Thymus (tissue), 11 donors: ENCODE measurements around the gene DGLUCY. TPM values are rescaled to one million over a fixed set of nuclear protein-coding genes. Genes with fewer than 3 reads are reported as not detected.
"Not testable (repeated sequence)": the region's sequence is repeated elsewhere in the genome, so short reads cannot be mapped to it uniquely, and the experiment has no call there.

Experiments used
- DNase-seq, 9 donors: peaks; one replicate each; pipeline ENCODE4 v3.0.0-alpha.2; 2013; ENCODE audit warnings: low spot score in 9 of 9, low read depth in 6 of 9, missing footprints in 1 of 9
- H3K27ac ChIP-seq, 2 donors: one replicate each; pipeline ENCODE4 v1.5.1; 2013; ENCODE audit warnings: control low read depth in 1 of 2, low read depth in 1 of 2, low read length in 1 of 2, mild to moderate bottlenecking in 1 of 2, moderate library complexity in 1 of 2
- H3K27me3 ChIP-seq, 2 donors: one replicate each; pipeline ENCODE4 v1.5.1; 2013; ENCODE audit warnings: low read length in 1 of 2; ENCODE audit not compliant: control insufficient read depth in 2 of 2, insufficient read depth in 1 of 2
- H3K36me3 ChIP-seq, 2 donors: one replicate each; pipeline ENCODE4 v1.5.1; 2013; ENCODE audit warnings: low read length in 1 of 2, mild to moderate bottlenecking in 1 of 2, moderate library complexity in 1 of 2; ENCODE audit not compliant: control insufficient read depth in 2 of 2, insufficient read depth in 2 of 2
- H3K4me1 ChIP-seq, 2 donors: one replicate each; pipeline ENCODE4 v1.5.1; 2013; ENCODE audit warnings: low read length in 2 of 2; ENCODE audit not compliant: control insufficient read depth in 2 of 2, insufficient read depth in 2 of 2
- H3K4me3 ChIP-seq, 2 donors: one replicate each; pipeline ENCODE4 v1.5.1; 2013; ENCODE audit warnings: low read length in 2 of 2, control low read depth in 1 of 2, mild to moderate bottlenecking in 1 of 2
- H3K9me3 ChIP-seq, 2 donors: one replicate each; pipeline ENCODE4 v1.5.1; 2013; ENCODE audit warnings: low read length in 1 of 2, mild to moderate bottlenecking in 1 of 2; ENCODE audit not compliant: control insufficient read depth in 2 of 2, insufficient read depth in 1 of 2
- WGBS: extraction: QIAGEN DNeasy Blood & Tissue Kit; methylation state at CpG from one replicate; pipeline ENCODE4 v1.1.7; 2013; 5-methylcytosine and 5-hydroxymethylcytosine counted together
- polyA plus RNA-seq: library from polyadenylated mRNA; stranded (reverse); fragments of 200-250 nt; gene quantifications from one replicate; pipeline ENCODE4 v1.2.3, GENCODE V29; 2013
- total RNA-seq: library from RNA; stranded (reverse); fragments of 120-200 nt; gene quantifications from one replicate; pipeline ENCODE4 v1.2.4, GENCODE V29; 2013
- donor health status: healthy.

The DGLUCY gene
- total and polyA plus RNA-seq, 2 donors, result 36.5 to 37.6 TPM

- H3K36me3 ChIP-seq, result no peaks in the 10 kb centered on the region
- 23% methylated on average over 12 of the region's 12 CpGs for WGBS
- H3K9me3 ChIP-seq, result no peaks in the 10 kb centered on the region
- no peak within 1 kb of the TSS for H3K4me3 ChIP-seq
- peaks cover 34 to 53% of the 10 kb centered on the region in 2 donors for H3K4me1 ChIP-seq
- H3K27ac ChIP-seq, result peak within 1 kb of the TSS; percentile 50 to 52
- no peaks in the 10 kb centered on the region for H3K27me3 ChIP-seq
- DNase-seq, result peak in 1 of 9 donors; percentile 72
Observed at GRCh38 chr14:91244501-91244901, 130.6 kb downstream of the DGLUCY start, which contains the start of gene GPR68. Gene GPR68, minus strand, starts transcription at chr14:91244704. Its CDS starts 9,654 bp downstream, at chr14:91235050.

DNA sequence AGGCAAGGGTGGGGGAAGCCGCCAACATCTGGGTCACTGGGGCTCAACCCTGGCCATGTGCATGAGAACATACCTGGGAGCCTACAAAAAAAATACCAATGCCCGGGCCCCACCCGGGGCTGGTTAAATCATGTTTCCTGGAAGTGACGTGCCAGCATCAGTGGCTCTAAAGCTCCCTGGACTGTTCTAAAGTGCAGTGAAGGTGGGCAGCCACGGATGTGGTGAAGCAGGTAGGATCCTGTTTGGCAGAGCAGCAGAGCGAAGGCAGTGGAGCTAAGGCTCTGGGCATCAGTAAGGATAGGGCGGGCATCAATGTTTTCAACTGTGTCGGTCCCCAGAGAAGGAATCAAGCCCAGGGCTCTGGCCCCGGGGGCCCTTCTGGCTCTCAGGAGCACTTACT, 131.2 kb downstream of the DGLUCY start:
- WGBS, result 76% methylated on average over 9 of the region's 9 CpGs
- Histone ChIP-seq H3K27me3 (no peaks in the 10 kb centered on the region), H3K4me1 (peaks cover 37 to 57% of the 10 kb centered on the region in 2 donors), H3K27ac (peak overlapping the region; percentile 6 to 52), H3K36me3 (no peaks in the 10 kb centered on the region), H3K4me3 (no peak overlapping the region), H3K9me3 (no peaks in the 10 kb centered on the region)
- DNase-seq, result peak in 1 of 9 donors; percentile 53

DNA sequence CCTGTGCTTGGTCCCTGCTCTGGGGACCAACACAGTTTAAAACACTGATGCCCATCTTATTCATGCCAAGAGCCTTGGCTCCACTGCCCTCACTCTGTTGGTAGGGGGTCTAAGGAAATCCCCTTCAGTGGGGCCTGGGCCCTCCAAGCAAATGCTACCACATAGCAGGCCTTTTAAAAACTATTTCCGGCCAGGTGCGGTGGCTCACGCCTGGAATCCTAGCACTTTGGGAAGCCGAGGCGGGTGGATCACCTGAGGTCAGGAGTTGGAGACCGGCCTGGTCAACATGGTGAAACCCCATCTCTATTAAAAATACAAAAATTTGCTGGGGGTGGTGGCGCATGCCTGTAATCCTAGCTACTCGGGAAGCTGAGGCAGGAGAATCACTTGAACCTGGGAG, 131.7 kb downstream of the DGLUCY start:
- Histone ChIP-seq H3K27ac (peak overlapping the region; percentile 17 to 50), H3K4me1 (peaks cover 43 to 63% of the 10 kb centered on the region in 2 donors)
- 93% methylated on average over 8 of the region's 8 CpGs for WGBS
- not testable (repeated sequence) for H3K27me3 ChIP-seq, DNase-seq, H3K4me3 ChIP-seq, H3K9me3 ChIP-seq, H3K36me3 ChIP-seq

DNA sequence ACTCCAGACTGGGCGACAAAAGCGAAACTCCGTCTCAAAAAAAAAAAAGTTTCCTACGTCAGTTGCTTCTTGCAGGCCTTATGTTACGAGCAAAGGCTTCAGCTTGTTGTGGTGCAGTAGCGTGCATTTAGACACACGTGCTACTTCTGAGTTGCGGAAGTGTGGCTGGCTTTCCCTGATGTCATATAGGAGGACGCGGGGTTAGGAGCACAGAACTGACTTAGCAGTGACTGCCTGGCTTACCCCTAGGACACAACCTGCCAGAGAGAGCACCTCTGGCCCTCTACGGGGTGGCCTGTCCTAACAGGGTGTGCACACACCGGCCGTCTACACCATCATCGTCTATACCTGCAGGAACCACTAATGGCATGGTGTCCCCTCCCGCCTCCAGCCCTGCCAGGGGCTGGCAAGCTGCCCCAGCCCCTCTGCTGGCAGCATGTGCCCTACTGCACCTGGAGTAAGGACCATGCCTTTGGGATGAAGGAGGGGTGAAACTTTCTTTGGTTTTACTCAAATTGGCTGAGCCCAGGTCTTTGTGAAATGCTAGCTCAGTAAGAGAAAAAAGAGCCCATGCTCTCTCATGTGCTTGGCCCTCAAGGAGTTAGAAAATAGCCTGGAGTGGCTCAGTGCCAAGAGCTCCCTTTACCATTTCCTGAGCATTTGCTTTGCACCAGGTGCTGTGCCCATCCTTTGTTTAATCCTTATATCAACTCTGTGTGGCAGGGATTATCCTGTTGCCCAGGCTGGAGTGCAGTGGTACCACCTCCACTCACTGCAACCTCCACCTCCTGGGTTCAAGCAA, 132.4 kb downstream of the DGLUCY start:
- Histone ChIP-seq H3K4me3 (no peak overlapping the region), H3K36me3 (no peaks in the 10 kb centered on the region), H3K27ac (peak overlapping the region; percentile 37 to 53), H3K27me3 (no peaks in the 10 kb centered on the region), H3K9me3 (no peaks in the 10 kb centered on the region), H3K4me1 (peaks cover 49 to 67% of the 10 kb centered on the region in 2 donors)
- peak in 1 of 9 donors; percentile 70 for DNase-seq
- WGBS, result 78% methylated on average over 15 of the region's 15 CpGs

DNA sequence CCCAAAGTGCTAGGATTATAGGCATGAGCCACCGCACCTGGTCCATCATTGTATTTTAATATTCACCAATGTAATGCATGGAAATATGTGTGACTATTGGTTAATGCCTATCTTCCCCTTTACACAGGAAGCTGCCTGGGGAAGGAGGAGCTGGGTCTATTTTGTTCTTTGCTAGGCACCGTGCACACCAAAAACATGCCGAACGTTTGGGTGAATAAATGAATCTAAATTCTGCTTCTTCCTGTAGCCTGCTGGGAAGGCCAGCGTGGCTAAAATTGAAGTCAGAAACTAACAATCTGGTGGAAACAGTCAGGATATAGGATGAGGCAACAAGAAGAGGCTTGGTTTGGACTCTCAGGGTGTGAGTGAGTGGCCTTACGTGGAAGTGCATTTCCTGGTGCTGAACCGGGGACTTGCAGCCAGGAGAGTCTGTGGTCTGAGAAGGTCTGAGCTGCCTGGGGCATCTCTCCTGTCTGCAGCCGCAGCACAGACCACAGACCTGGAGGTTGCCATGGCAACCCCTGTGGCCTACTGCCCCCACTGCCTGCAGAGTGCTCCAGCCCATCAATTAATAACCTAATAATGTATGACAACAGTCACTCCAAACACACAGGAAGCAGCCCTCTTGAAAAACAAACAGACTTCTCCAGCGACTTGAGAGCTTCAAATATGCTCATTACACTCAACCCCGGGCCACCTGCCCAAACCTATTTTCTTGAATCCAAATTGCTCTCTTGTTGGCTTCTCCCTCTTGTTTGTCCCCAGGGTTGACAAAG, 136.2 kb downstream of the DGLUCY start:
- Histone ChIP-seq H3K4me3 (no peak overlapping the region), H3K4me1 (peaks cover 41 to 58% of the 10 kb centered on the region in 2 donors), H3K27ac (peak overlapping the region; percentile 53 to 74), H3K27me3 (peaks cover 0 to 12% of the 10 kb centered on the region in 2 donors), H3K36me3 (no peaks in the 10 kb centered on the region), H3K9me3 (no peaks in the 10 kb centered on the region)
- 24% methylated on average over 10 of the region's 10 CpGs for WGBS
- peak in 1 of 9 donors; percentile 52 for DNase-seq

DNA sequence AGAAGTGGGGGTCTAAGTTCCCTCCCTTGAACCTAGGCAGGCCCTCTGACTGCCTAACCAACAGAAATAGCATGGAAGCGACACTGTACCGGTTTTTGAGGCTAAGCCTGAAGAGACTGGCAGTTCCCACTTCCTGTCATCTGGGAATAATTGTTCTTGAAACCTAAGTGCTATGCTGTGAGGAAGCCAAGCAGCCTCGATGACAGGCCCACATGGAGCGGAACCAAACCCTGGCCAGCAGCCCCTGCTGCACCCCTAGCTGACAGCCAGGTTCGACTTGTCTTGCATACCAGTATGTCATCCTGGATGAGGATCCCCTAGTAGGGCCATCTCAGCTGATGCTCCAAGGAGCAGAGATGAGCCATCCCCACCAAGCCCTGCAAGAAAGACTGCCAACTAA, 137.0 kb downstream of the DGLUCY start:
- Histone ChIP-seq H3K27ac (peak overlapping the region; percentile 48 to 53), H3K4me1 (peaks cover 42 to 55% of the 10 kb centered on the region in 2 donors), H3K9me3 (no peaks in the 10 kb centered on the region), H3K36me3 (no peaks in the 10 kb centered on the region), H3K4me3 (no peak overlapping the region), H3K27me3 (peaks cover 0 to 12% of the 10 kb centered on the region in 2 donors)
- no peak for DNase-seq
- 62% methylated on average over 5 of the region's 5 CpGs for WGBS

DNA sequence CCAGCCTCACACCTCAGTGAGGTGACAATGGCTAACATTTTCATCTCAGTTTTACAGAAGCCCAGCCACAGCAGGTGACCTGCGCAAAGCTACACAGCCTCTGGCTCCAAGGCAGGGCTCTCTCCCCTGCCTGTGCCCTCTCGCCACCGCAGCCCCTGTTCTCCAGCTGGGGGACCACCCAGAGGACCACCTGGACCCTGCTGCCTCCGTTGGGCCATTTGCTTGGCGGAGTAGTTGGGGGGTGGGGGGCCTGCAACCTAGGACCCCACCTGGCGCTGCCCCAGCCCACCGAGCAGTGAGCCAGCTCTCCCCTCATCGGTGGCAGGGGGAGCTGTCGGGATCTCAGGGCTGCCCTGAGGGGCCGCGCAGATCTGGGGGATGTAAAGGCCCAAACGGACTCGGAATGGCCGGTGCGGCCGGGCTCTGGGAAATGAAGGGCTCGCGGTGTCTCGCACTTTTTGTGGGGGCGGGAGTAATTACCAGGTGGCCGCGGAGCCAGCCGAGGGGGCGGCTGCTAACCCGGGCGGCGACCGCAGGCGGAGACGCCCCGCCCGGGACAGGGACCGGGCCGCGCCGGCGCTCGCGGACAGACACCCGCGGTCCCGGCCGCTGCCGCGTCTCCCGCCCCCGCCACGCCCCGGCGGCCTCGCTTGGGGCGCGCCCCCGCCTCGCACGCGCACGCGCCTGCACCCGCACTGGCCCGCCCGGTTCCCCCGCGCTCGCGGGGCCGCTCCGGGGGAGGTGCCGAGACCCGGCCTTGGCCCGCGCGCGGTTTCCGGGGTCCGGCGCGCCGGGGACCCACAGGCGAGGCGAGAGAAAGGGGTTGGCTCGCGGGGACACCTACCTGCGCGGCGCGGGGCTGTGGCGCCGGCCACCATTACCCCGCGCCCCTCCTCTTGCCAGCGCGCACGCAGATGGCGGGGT, 139.3 kb downstream of the DGLUCY start:
- Histone ChIP-seq H3K27ac (peak overlapping the region in 1 of 2 donors; percentile 61), H3K4me3 (peak overlapping the region; percentile 41 to 59), H3K9me3 (no peaks in the 10 kb centered on the region), H3K36me3 (no peaks in the 10 kb centered on the region), H3K27me3 (peaks cover 0 to 12% of the 10 kb centered on the region in 2 donors), H3K4me1 (peaks cover 42 to 62% of the 10 kb centered on the region in 2 donors)
- 4% methylated on average over 95 of the region's 95 CpGs for WGBS
- peak in 1 of 9 donors; percentile 43 for DNase-seq

- H3K27ac ChIP-seq, result peak overlapping the region in 1 of 2 donors; percentile 61
- no peak for DNase-seq
- 45% methylated on average over 20 of the region's 20 CpGs for WGBS
Observed at GRCh38 chr14:91253795-91254323, 140.0 kb downstream of the DGLUCY start.

More at GRCh38 chr14:91253795-91254323, 140.0 kb downstream of the DGLUCY start:
- peak overlapping the region; percentile 39 to 59 for H3K4me3 ChIP-seq
- peaks cover 42 to 62% of the 10 kb centered on the region in 2 donors for H3K4me1 ChIP-seq
- H3K9me3 ChIP-seq, result no peaks in the 10 kb centered on the region
- H3K27me3 ChIP-seq, result peaks cover 0 to 12% of the 10 kb centered on the region in 2 donors
- no peaks in the 10 kb centered on the region for H3K36me3 ChIP-seq
